ENCODE measurements around the gene IQSEC1.

The IQSEC1 gene

DNA sequence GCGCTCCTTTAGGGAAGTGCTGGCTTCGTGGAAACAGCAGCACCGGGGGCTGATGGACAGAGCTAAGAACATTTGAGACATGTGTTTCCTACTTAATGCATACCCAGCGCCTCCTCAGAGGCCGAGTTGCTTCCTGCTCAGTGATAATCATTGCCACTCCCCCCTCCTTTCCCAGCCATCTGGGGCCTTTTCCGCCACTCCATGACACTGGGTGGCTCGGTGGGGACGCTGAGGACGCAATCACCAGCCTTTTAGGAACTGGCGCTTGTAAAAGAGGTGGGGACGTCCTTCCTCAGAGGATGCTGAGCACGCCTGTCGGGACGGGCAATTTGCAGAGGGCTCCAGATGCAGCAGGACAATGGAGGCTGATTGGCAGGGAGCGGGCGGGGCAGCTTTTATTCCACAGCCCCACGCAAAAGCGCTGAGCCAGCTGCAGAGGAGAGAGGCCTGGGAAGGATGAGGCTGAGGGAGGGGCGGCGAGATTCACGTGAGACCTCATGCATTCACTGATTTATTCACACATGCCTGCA is 22.2 kb upstream of the IQSEC1 start:
- no peaks in the 10 kb centered on the region for H3K4me1 ChIP-seq (ENCODE audit: control insufficient read depth, insufficient read depth, low read length, poor library complexity, severe bottlenecking)
- H3K36me3 ChIP-seq (ENCODE audit: control insufficient read depth, insufficient read depth, low read length) = no peaks in the 10 kb centered on the region
- H3K9me3 ChIP-seq (ENCODE audit: control insufficient read depth, low read length) = no peaks in the 10 kb centered on the region
- WGBS, 2 experiments (ENCODE audit: insufficient coverage in 2 of 2) = 69 to 70% methylated on average over 16 to 17 of the region's 21 CpGs
- no peak overlapping the region for H3K27ac ChIP-seq (ENCODE audit: low read depth, low read length, severe bottlenecking)
- no peak overlapping the region for H3K4me3 ChIP-seq (ENCODE audit: extremely low read depth, insufficient read depth, low read length, poor library complexity, severe bottlenecking)

DNA sequence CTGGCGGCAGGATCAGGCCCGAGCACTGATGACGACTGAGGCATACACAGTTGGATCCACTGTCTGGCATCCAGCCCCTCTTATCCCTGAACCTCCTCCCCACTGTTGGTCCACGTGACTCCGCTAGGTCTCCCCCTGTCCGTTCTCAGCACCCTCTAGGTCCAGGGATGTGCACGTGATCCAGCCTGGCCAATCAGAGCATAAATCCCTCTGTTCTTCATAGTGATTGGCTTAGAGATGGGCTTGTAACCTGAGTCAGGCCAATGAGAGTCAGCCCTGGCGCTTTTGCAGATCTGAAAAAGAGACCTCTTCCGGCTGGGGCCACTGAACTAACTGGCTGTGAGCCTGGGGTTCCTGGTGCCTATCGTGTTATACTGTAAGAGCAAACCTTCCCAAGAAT is 20.5 kb upstream of the IQSEC1 start:
- Histone ChIP-seq H3K9me3 (ENCODE audit: control insufficient read depth, low read length) (no peaks in the 10 kb centered on the region), H3K36me3 (ENCODE audit: control insufficient read depth, insufficient read depth, low read length) (no peaks in the 10 kb centered on the region), H3K4me1 (ENCODE audit: control insufficient read depth, insufficient read depth, low read length, poor library complexity, severe bottlenecking) (no peaks in the 10 kb centered on the region), H3K4me3 (ENCODE audit: extremely low read depth, insufficient read depth, low read length, poor library complexity, severe bottlenecking) (no peak overlapping the region), H3K27ac (ENCODE audit: low read depth, low read length, severe bottlenecking) (no peak overlapping the region)
- WGBS, 2 experiments (ENCODE audit: insufficient coverage in 2 of 2) = 75 to 85% methylated on average over 7 to 9 of the region's 10 CpGs

DNA sequence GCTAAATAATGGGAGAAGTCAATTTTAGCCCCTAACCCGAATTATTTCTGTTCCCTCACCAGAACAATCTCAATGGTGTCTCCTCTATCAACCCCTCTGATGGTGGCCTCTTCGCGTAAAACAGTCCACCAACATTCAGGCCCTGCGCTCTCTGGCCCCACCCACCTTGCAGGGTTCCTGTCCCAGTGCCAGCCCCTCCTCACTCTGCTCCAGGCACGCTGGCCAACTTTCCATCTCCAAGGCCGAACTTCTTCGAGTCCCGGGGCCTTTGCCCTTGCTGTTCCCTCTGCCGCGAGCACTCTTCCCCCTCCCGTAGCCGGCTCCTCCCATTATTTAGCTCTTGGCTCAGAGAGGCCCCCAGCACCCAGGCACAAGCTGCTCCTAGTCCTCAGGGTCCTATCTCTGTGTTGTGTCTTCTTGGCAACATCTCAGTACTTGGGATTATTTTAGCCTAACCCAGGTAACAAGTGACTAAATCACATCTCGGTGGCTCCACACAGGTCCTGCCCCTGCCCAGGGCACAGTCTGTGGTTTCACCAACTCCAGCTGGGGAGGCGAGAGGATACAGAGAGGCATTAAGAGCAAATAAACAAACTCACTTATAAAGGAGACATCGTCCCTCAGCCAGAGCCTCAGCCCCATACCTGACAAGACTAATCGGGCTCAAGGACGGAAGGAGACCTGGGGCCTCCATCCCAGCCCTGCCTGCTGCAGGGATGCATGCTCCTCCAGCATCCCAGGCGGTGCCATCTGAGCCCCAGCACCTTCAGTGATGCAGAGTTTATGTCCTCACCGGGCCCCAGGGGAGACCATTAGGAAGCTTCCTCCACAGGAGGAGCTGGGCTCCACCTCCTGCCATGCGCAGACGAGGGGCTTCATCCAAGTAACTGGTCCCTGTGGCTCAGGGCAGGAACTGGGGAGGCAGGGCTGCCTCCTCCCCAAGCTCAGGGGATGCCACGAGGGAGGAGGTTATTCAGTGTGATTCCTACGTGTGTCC is 19.7 kb upstream of the IQSEC1 start:
- H3K9me3 ChIP-seq (ENCODE audit: control insufficient read depth, low read length) = no peaks in the 10 kb centered on the region
- H3K4me1 ChIP-seq (ENCODE audit: control insufficient read depth, insufficient read depth, low read length, poor library complexity, severe bottlenecking) = no peaks in the 10 kb centered on the region
- WGBS, 2 experiments (ENCODE audit: insufficient coverage in 2 of 2) = 75 to 82% methylated on average over 20 to 22 of the region's 23 CpGs
- no peak overlapping the region for H3K4me3 ChIP-seq (ENCODE audit: extremely low read depth, insufficient read depth, low read length, poor library complexity, severe bottlenecking)
- no peak overlapping the region for H3K27ac ChIP-seq (ENCODE audit: low read depth, low read length, severe bottlenecking)
- H3K36me3 ChIP-seq (ENCODE audit: control insufficient read depth, insufficient read depth, low read length) = no peaks in the 10 kb centered on the region

GRCh38 chr3:13091898-13092611 is 18.8 kb upstream of the IQSEC1 start:
- WGBS, 2 experiments (ENCODE audit: insufficient coverage in 2 of 2) = 39 to 43% methylated on average over 18 to 19 of the region's 20 CpGs
- Histone ChIP-seq H3K36me3 (ENCODE audit: control insufficient read depth, insufficient read depth, low read length) (no peaks in the 10 kb centered on the region), H3K4me1 (ENCODE audit: control insufficient read depth, insufficient read depth, low read length, poor library complexity, severe bottlenecking) (no peaks in the 10 kb centered on the region), H3K4me3 (ENCODE audit: extremely low read depth, insufficient read depth, low read length, poor library complexity, severe bottlenecking) (no peak overlapping the region), H3K9me3 (ENCODE audit: control insufficient read depth, low read length) (no peaks in the 10 kb centered on the region), H3K27ac (ENCODE audit: low read depth, low read length, severe bottlenecking) (no peak overlapping the region)

DNA sequence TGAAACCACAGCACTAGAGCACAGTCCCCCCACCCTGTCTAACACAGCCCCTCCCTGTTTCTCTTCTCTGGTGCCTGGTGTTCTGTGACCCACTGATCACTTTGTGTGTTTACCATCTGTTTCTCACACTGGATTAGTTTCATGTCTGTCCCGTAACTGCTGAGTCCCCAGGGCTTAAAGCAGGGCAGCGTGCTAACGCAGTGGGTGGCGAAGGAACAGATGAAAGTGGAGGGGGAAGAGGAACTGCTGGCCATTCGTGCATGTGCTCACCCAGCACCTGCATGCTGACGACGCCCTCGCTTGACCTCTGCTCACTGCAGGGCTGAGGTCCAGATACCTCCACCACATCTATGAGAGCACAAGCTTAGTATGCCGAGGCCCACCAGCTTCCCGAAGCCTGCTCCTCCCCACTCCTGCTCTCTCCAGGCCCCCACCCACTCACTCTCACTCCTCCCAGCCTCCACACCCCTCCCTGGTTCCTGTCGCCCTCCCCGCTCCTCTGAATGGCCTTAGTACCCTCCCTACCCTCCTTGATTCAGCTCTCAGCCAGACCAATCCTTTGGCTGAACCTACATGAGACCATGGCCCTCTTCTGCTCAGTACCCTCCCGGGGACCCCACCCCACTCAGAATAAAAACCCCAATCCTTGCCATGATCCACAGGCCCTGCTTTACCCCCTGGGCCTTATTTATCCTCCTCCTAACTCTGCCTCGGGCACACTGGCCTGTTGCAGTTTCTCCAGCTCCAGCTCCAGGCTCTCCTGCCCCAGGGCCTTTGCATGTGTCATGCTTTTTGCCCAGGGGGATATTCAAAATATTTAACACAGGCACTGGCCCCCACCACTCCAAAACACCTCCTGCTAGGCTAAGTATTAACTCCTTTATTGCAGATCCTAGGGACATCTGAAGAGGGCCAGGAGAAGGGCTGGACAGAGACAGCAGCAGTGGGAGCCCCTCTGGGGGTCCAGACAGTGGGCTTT is 15.1 kb upstream of the IQSEC1 start:
- H3K9me3 ChIP-seq (ENCODE audit: control insufficient read depth, low read length) = no peaks in the 10 kb centered on the region
- H3K4me3 ChIP-seq (ENCODE audit: extremely low read depth, insufficient read depth, low read length, poor library complexity, severe bottlenecking) = no peak overlapping the region
- no peaks in the 10 kb centered on the region for H3K36me3 ChIP-seq (ENCODE audit: control insufficient read depth, insufficient read depth, low read length)
- WGBS, 2 experiments (ENCODE audit: insufficient coverage in 2 of 2) = 89 to 90% methylated on average over 9 to 14 of the region's 14 CpGs
- H3K27ac ChIP-seq (ENCODE audit: low read depth, low read length, severe bottlenecking) = no peak overlapping the region
- H3K4me1 ChIP-seq (ENCODE audit: control insufficient read depth, insufficient read depth, low read length, poor library complexity, severe bottlenecking) = no peaks in the 10 kb centered on the region

DNA sequence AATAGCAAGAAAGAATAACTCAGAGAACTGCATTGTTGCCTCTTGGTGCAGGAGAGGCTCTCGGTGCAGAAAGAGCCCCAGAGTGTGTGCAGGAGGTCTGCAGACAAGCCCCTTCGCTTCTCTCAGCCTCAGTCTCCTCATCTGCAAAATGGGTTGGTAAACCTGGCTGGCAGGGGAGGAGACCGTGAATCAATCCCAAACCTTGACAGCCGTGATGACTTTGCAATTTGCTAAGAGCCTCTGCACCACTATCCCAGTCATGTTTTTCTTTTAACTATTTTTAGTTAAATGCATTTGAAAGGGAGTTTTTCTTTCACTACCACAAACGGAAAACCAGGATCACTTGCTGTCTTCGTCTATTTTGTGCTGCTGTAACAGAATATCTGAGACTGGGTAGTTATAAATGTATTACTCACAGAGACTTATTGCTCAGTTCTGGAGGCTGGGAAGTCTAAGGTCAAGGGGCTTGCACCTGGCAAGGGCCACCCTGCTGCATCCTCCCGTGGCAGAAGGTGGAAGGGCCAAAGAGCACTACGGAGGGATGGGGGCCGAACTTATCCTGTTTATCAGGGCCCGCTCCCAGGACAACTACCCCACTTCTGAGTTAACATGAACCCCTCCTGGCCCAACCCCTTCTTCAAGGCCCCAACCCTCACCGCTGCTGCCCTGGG is 14.2 kb upstream of the IQSEC1 start:
- H3K27ac ChIP-seq (ENCODE audit: low read depth, low read length, severe bottlenecking) = no peak overlapping the region
- H3K9me3 ChIP-seq (ENCODE audit: control insufficient read depth, low read length) = no peaks in the 10 kb centered on the region
- H3K36me3 ChIP-seq (ENCODE audit: control insufficient read depth, insufficient read depth, low read length) = no peaks in the 10 kb centered on the region
- 88 to 95% methylated on average over 6 to 7 of the region's 11 CpGs for WGBS, 2 experiments (ENCODE audit: insufficient coverage in 2 of 2)
- no peak overlapping the region for H3K4me3 ChIP-seq (ENCODE audit: extremely low read depth, insufficient read depth, low read length, poor library complexity, severe bottlenecking)
- no peaks in the 10 kb centered on the region for H3K4me1 ChIP-seq (ENCODE audit: control insufficient read depth, insufficient read depth, low read length, poor library complexity, severe bottlenecking)

GRCh38 chr3:13086531-13086981 is 13.3 kb upstream of the IQSEC1 start:
- Histone ChIP-seq H3K27ac (ENCODE audit: low read depth, low read length, severe bottlenecking) (no peak overlapping the region), H3K9me3 (ENCODE audit: control insufficient read depth, low read length) (no peaks in the 10 kb centered on the region), H3K4me1 (ENCODE audit: control insufficient read depth, insufficient read depth, low read length, poor library complexity, severe bottlenecking) (no peaks in the 10 kb centered on the region), H3K36me3 (ENCODE audit: control insufficient read depth, insufficient read depth, low read length) (no peaks in the 10 kb centered on the region), H3K4me3 (ENCODE audit: extremely low read depth, insufficient read depth, low read length, poor library complexity, severe bottlenecking) (no peak overlapping the region)
- 93% methylated on average over 7 of the region's 7 CpGs for WGBS, 2 experiments (ENCODE audit: insufficient coverage in 2 of 2)

- no peaks in the 10 kb centered on the region for H3K9me3 ChIP-seq (ENCODE audit: control insufficient read depth, low read length)
- no peaks in the 10 kb centered on the region for H3K4me1 ChIP-seq (ENCODE audit: control insufficient read depth, insufficient read depth, low read length, poor library complexity, severe bottlenecking)
- H3K4me3 ChIP-seq (ENCODE audit: extremely low read depth, insufficient read depth, low read length, poor library complexity, severe bottlenecking) = no peak overlapping the region
- no peaks in the 10 kb centered on the region for H3K36me3 ChIP-seq (ENCODE audit: control insufficient read depth, insufficient read depth, low read length)
- no peak overlapping the region for H3K27ac ChIP-seq (ENCODE audit: low read depth, low read length, severe bottlenecking)
- 97 to 100% methylated on average over 2 to 4 of the region's 8 CpGs for WGBS, 2 experiments (ENCODE audit: insufficient coverage in 2 of 2)
Observed at GRCh38 chr3:13085846-13086179, 12.6 kb upstream of the IQSEC1 start.

DNA sequence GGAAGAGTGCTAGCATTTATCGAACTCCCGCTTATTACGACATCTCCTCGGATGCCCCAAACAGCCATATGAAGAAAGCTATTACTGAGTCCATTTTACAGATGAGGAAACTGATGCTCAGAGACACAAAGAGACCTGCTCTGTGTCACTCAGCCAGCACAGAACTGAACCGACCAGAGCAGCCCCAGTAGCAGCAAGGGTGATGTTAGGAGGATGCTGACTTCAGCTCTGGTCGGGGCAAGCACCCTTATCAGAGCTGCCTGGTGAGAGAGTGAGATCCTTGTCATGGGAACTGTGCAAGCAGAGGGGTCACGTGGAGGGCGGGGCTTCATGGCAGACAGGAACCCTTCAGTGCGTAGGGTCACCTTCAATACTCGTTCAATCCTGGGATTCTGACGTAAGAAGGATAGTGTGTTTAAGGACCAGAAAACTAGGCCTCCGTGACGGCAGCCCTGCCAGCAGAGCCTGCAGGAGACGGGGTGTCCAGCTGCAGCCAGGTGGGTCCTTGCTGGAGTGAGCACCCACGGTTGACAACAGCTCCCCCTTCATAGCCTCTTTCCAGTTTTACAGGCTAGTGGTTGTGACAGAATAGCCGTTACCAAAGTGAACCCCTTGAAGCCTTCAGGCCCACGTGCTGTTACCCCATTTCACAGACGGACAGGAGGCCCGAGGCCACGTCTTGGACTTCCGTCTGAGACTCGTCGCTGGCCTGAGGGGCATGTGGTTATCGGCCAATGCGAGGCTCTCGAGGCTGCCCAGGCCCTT is 12.0 kb upstream of the IQSEC1 start:
- H3K36me3 ChIP-seq (ENCODE audit: control insufficient read depth, insufficient read depth, low read length) = no peaks in the 10 kb centered on the region
- H3K4me3 ChIP-seq (ENCODE audit: extremely low read depth, insufficient read depth, low read length, poor library complexity, severe bottlenecking) = no peak overlapping the region
- no peaks in the 10 kb centered on the region for H3K4me1 ChIP-seq (ENCODE audit: control insufficient read depth, insufficient read depth, low read length, poor library complexity, severe bottlenecking)
- no peak overlapping the region for H3K27ac ChIP-seq (ENCODE audit: low read depth, low read length, severe bottlenecking)
- WGBS, 2 experiments (ENCODE audit: insufficient coverage in 2 of 2) = 94 to 95% methylated on average over 26 of the region's 26 CpGs
- no peaks in the 10 kb centered on the region for H3K9me3 ChIP-seq (ENCODE audit: control insufficient read depth, low read length)
